Brain microvascular endothelial cell (primary cell): ENCODE measurements around the gene TFAP2D.
A peak's percentile ranks its signal among the peaks of the same experiment; 100 is the strongest.

Source experiments
- DNase-seq: peaks from one replicate; pipeline ENCODE4 v3.0.0-alpha.2; 2020
- H3K27ac ChIP-seq: fragments of 250-450 bp; sonication (Bioruptor Pico); 2 replicates; pipeline ENCODE4 v1.5.1; 2020; ENCODE audit warnings: mild to moderate bottlenecking, moderate library complexity
- H3K27me3 ChIP-seq: fragments of 250-450 bp; sonication (Bioruptor Pico); replicated peaks from 2 replicates; pipeline ENCODE4 v1.5.1; 2020; ENCODE audit warnings: mild to moderate bottlenecking
- H3K36me3 ChIP-seq: fragments of 250-450 bp; sonication (Bioruptor Pico); replicated peaks from 2 replicates; pipeline ENCODE4 v1.5.1; 2020; ENCODE audit warnings: mild to moderate bottlenecking
- H3K4me3 ChIP-seq: 2 replicates; pipeline ENCODE4 v1.5.1; 2011; ENCODE audit warnings: low read depth, mild to moderate bottlenecking, control low read depth, low read length, moderate library complexity
- CTCF ChIP-seq: IDR thresholded peaks from 2 replicates; pipeline ENCODE4 v1.5.1; 2011; ENCODE audit warnings: low read depth, mild to moderate bottlenecking, moderate library complexity, low read length, control low read depth, inconsistent platforms; ENCODE audit errors: missing control alignments
- in situ Hi-C: cut with HindIII; loops from 2 replicates; pipeline ENCODE4 v1.10.0; 2017; ENCODE audit warnings: low sequenced_read_pairs, low pct_ligation_motif_present

The TFAP2D gene

GRCh38 chr6:50818673-50819072 is 105.3 kb downstream of the TFAP2D start, which contains the start of gene TFAP2B:
Gene TFAP2B, plus strand, starts transcription at chr6:50818871. Its CDS starts 21 bp downstream, at chr6:50818892.
- Histone ChIP-seq H3K27ac (no peak within 1 kb of the TSS), H3K27me3 (peaks cover 45% of the 10 kb centered on the region), H3K36me3 (no peaks in the 10 kb centered on the region), H3K4me3 (peak within 1 kb of the TSS; percentile 20)
- no peak for DNase-seq
- TF ChIP-seq CTCF, result no peak
- in situ Hi-C loops, result no loop called here

GRCh38 chr6:50819466-50819903 is 106.2 kb downstream of the TFAP2D start:
- Histone ChIP-seq H3K4me3 (peak overlapping the region; percentile 20), H3K27me3 (peaks cover 53% of the 10 kb centered on the region), H3K36me3 (no peaks in the 10 kb centered on the region), H3K27ac (no peak overlapping the region)
- no peak for DNase-seq
- in situ Hi-C loops, result no loop called here
- no peak for TF ChIP-seq CTCF

- in situ Hi-C loops, result no loop called here
- no peak overlapping the region for H3K27ac ChIP-seq
These were observed 106.9 kb downstream of the TFAP2D start for GRCh38 chr6:50819904-50820868.

GRCh38 chr6:50820869-50821264 is 107.5 kb downstream of the TFAP2D start:
- in situ Hi-C loops, result no loop called here
- Histone ChIP-seq H3K27ac (no peak overlapping the region), H3K27me3 (peaks cover 53% of the 10 kb centered on the region), H3K4me3 (no peak overlapping the region), H3K36me3 (no peaks in the 10 kb centered on the region)
- DNase-seq, result no peak
- TF ChIP-seq CTCF, result no peak

More at GRCh38 chr6:50819904-50820868, 106.9 kb downstream of the TFAP2D start:
- peak overlapping the region; percentile 26 for H3K4me3 ChIP-seq
- no peaks in the 10 kb centered on the region for H3K36me3 ChIP-seq
- no peak for TF ChIP-seq CTCF
- H3K27me3 ChIP-seq, result peaks cover 53% of the 10 kb centered on the region
- DNase-seq, result no peak

GRCh38 chr6:50821441-50822077 is 108.2 kb downstream of the TFAP2D start:
- no peak for TF ChIP-seq CTCF
- Histone ChIP-seq H3K27me3 (peaks cover 53% of the 10 kb centered on the region), H3K4me3 (no peak overlapping the region), H3K27ac (no peak overlapping the region), H3K36me3 (no peaks in the 10 kb centered on the region)
- DNase-seq, result no peak
- in situ Hi-C loops, result no loop called here
